Pancreas (tissue), 10 donors: ENCODE data around the gene PLCG1. TPM values are rescaled to one million over a fixed set of nuclear protein-coding genes. Genes with fewer than 3 reads are reported as not detected.

Source experiments
- ATAC-seq, 4 donors: fragments of 200-7000 bp; cut with Tn5 transposase; one replicate each; pipeline versions ENCODE4 v1.8.0 to v1.9.1; 2020; ENCODE audit warnings: mild to moderate bottlenecking in 4 of 4, moderate library complexity in 4 of 4
- DNase-seq, 6 donors: peaks; one replicate each; pipeline ENCODE4 v3.0.0-alpha.2; 2020
- FAIRE-seq: peaks from 2 replicates; lab custom pipeline; 2012; peaks lifted over from hg19 to GRCh38; lab: Jason Lieb, UNC
- H3K27ac ChIP-seq, 4 donors: fragments of 200-600 bp; sonication (generic); 1 replicate in 3 of 4; 2 replicates in 1 of 4; pipeline versions ENCODE4 v1.5.0 to v1.8.0; 2020
- H3K27me3 ChIP-seq, 4 donors: fragments of 200-600 bp; one replicate each; pipeline ENCODE4 v1.8.0; 2021
- H3K36me3 ChIP-seq, 3 donors: fragments of 200-600 bp; sonication (generic) in 1 of 3; one replicate each; pipeline versions ENCODE4 v1.5.0 to v1.8.0; 2020 to 2021
- H3K4me1 ChIP-seq, 3 donors: fragments of 200-600 bp; one replicate each; pipeline ENCODE4 v1.8.0; 2021
- H3K4me3 ChIP-seq, 4 donors: fragments of 200-600 bp; sonication (generic) in 2 of 4; one replicate each; pipeline versions ENCODE4 v1.5.0 to v1.8.0; 2020 to 2021
- H3K9me3 ChIP-seq, 4 donors: fragments of 200-600 bp; one replicate each; pipeline ENCODE4 v1.8.0; 2021
- WGBS, 2 donors: extraction: QIAGEN DNeasy Blood & Tissue Kit; methylation state at CpG; one replicate each; pipeline ENCODE4 v1.1.7; 2013; 5-methylcytosine and 5-hydroxymethylcytosine counted together
- intact Hi-C, 3 donors: fragments of 100-400 bp; cut with DNase I; formaldehyde crosslinking; loops; one replicate each; pipeline versions ENCODE4 v1.11.1 to v1.14.2; 2022
- polyA plus RNA-seq, 2 donors: library from polyadenylated mRNA; stranded (reverse); fragments of 200-250 nt; gene quantifications; one replicate each; pipeline ENCODE4 v1.2.3, GENCODE V29; 2013
- total RNA-seq, 6 donors: library from RNA; stranded (reverse); fragmentation: NEBNext Ultra II Directional in 4 of 6; extraction: Animal tissue kit (Norgen Biotek cat#: 25700) in 4 of 6; gene quantifications; one replicate each; pipeline versions ENCODE4 v1.2.1 to v1.2.4, GENCODE V29; 2021 to 2023
- TF ChIP-seq, protein P1 (sequence below), 4 donors: fragments of 200-600 bp; sonication (generic) in 3 of 4; IDR thresholded peaks; one replicate each; pipeline versions ENCODE4 v1.5.0 to v1.8.0; 2021; ENCODE audit warnings: antibody characterized with exemption in 4 of 4
- donor health status: healthy with polysubstance abuse.
- donor health status: DM: no; HTN: no; CAD: no; lungs with moderate emphysema.
- donor health status: DM: no; HTN: no; CAD: no.
- donor health status: control.
- donor health status: control.
- donor health status: Bipolar disorder and iron deficiency.
- donor health status: DM: yes; HTN: yes; CAD: no.
- donor health status: DM: no; HTN: no; CAD: no.
- donor health status: DM: no; HTN: no; CAD: no.
- donor health status: DM: yes; HTN: yes; CAD: no.

PLCG1 gene
- total and polyA plus RNA-seq, 8 donors, result 9.9 to 41.7 (median 20.1) TPM

GRCh38 chr20:41181567-41181966 lies 44.2 kb downstream of the PLCG1 start:
- intact Hi-C loops, result no loop called here
- H3K9me3 ChIP-seq, result no peaks in the 10 kb centered on the region
- no peak overlapping the region for H3K27ac ChIP-seq
- ATAC-seq (no peak), FAIRE-seq (no peak), DNase-seq (peak in 1 of 6 donors; percentile 4)
- TF ChIP-seq, protein P1, sequence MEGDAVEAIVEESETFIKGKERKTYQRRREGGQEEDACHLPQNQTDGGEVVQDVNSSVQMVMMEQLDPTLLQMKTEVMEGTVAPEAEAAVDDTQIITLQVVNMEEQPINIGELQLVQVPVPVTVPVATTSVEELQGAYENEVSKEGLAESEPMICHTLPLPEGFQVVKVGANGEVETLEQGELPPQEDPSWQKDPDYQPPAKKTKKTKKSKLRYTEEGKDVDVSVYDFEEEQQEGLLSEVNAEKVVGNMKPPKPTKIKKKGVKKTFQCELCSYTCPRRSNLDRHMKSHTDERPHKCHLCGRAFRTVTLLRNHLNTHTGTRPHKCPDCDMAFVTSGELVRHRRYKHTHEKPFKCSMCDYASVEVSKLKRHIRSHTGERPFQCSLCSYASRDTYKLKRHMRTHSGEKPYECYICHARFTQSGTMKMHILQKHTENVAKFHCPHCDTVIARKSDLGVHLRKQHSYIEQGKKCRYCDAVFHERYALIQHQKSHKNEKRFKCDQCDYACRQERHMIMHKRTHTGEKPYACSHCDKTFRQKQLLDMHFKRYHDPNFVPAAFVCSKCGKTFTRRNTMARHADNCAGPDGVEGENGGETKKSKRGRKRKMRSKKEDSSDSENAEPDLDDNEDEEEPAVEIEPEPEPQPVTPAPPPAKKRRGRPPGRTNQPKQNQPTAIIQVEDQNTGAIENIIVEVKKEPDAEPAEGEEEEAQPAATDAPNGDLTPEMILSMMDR (IDR thresholded peaks at IDR 0.05), result no peak
- H3K36me3 ChIP-seq, result peaks cover 0 to 12% (median 0%) of the 10 kb centered on the region in 3 donors
- H3K4me3 ChIP-seq, result no peak overlapping the region
- WGBS, 2 donors, result 94 to 96% methylated on average over 3 of the region's 3 CpGs
- H3K4me1 ChIP-seq, result no peaks in the 10 kb centered on the region
- no peaks in the 10 kb centered on the region for H3K27me3 ChIP-seq

DNA sequence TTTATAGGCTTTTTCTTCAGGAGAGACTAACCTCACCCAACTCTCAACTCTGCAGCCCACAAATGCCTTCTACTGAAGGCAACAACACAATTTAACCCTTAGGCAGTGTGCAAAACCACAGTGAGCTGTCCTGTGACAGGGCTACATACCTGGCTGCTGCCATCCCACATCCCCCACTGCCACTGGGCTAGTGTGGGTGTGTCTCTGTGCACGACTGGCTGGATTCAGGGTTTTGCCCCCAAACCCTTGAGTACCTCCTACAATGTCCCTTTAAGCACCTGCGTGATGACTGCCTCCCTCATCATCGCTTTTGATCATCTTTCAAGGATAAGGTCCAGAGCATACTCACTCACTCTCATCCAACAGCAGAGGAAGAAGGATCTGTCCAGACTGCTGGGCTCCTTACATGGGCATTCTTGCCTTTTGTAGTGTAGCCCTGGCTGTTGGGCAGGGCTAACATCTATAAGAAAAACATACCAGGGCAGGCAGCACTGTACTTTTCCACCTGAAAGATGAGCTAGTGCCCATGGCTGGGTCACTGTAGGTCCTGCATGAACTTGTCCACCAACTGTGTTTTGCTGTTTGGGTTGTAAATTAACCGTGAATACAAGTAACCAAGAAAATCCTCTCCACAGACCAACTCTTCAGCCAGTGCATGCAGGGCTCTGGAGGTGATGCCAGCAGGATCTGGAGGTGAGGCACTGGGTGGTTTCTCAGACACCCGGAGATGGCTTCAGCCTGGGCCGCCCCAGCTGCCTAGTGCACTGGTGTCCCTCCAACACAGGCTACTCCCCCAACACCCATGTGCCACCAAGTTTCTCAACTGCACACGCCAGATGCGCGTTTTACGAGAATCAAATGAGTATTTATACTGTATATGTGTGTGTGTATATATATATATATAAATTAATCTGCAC lies 45.2 kb downstream of the PLCG1 start:
- peaks cover 0 to 12% (median 0%) of the 10 kb centered on the region in 3 donors for H3K36me3 ChIP-seq
- H3K27ac ChIP-seq, result no peak overlapping the region
- FAIRE-seq (no peak), DNase-seq (peak in 1 of 6 donors; percentile 2), ATAC-seq (no peak)
- WGBS, 2 donors, result 94 to 95% methylated on average over 10 of the region's 10 CpGs
- no peak overlapping the region for H3K4me3 ChIP-seq
- TF ChIP-seq, protein P1 (IDR thresholded peaks at IDR 0.05), result no peak
- H3K27me3 ChIP-seq, result no peaks in the 10 kb centered on the region
- H3K9me3 ChIP-seq, result no peaks in the 10 kb centered on the region
- no peaks in the 10 kb centered on the region for H3K4me1 ChIP-seq
- intact Hi-C loops, result no loop called here

- peak in 2 of 6 donors; percentile 5 to 30 for DNase-seq
- H3K36me3 ChIP-seq, result peaks cover 0 to 12% (median 0%) of the 10 kb centered on the region in 3 donors
- H3K9me3 ChIP-seq, result no peaks in the 10 kb centered on the region
- TF ChIP-seq, protein P1 (IDR thresholded peaks at IDR 0.05), result no peak
- no peak for FAIRE-seq
- intact Hi-C loops, result no loop called here
- no peak overlapping the region for H3K27ac ChIP-seq
- WGBS, 2 donors, result 96 to 98% methylated on average over 6 of the region's 6 CpGs
- ATAC-seq, result no peak
- H3K27me3 ChIP-seq, result no peaks in the 10 kb centered on the region
- H3K4me3 ChIP-seq, result no peak overlapping the region
- H3K4me1 ChIP-seq, result no peaks in the 10 kb centered on the region
Measured at GRCh38 chr20:41183391-41183790, 46.0 kb downstream of the PLCG1 start.

DNA sequence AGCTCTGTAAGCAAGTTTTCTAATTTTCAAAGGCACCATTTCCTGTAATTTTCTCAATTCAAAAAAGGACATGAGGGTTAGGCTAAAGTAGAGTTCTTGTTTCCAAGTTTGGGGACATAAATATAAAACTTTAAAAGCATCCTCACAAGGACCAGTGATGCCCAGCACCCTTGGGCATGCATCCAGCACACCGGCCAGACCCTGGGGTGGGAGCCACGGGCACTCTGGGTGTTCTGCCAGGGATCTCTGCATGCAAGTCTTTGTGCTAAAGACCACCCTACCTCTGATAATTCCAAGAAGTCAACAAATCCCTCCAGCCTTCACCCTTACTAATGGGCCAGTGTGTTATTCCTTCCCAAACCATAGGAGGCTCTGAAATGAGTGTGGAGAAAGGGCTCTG lies 46.5 kb downstream of the PLCG1 start:
- no peaks in the 10 kb centered on the region for H3K27me3 ChIP-seq
- TF ChIP-seq, protein P1 (IDR thresholded peaks at IDR 0.05), result no peak
- H3K4me3 ChIP-seq, result no peak overlapping the region
- DNase-seq (no peak), ATAC-seq (no peak), FAIRE-seq (no peak)
- no peaks in the 10 kb centered on the region for H3K4me1 ChIP-seq
- intact Hi-C loops, result no loop called here
- peaks cover 0 to 12% (median 0%) of the 10 kb centered on the region in 3 donors for H3K36me3 ChIP-seq
- no peaks in the 10 kb centered on the region for H3K9me3 ChIP-seq
- 94 to 98% methylated on average over 2 of the region's 2 CpGs for WGBS, 2 donors
- H3K27ac ChIP-seq, result no peak overlapping the region
